ENCODE measurements around the gene AP3D1.
"Not testable (repeated sequence)": the region's sequence is repeated elsewhere in the genome, so short reads cannot be mapped to it uniquely, and the experiment has no call there.

Gene AP3D1

DNA sequence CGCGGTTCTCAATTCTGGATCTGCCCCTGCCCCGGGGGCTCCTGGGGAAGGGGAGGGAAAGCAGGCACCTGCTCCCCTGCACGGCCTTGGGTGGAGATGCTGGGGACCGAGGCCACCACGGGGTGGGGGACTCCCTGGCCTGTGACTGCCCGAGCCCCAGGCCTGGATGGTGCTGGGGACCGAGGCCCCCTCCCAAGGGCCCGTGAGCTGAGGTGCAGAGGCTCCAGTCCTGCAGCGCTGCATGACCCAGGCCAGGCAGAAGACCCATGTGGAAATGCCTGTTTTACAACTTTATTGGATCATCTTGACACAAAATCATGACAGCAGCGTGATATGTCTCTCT is 50.7 kb downstream of the AP3D1 start:
- H3K9ac ChIP-seq (ENCODE audit: low read length in 5 of 5) = no peak overlapping the region
- H3K36me3 ChIP-seq (ENCODE audit: control insufficient read depth in 5 of 5, insufficient read depth in 5 of 5, low read length in 5 of 5) = peaks cover 0 to 53% (median 39%) of the 10 kb centered on the region in 5 donors
- H3K27ac ChIP-seq (ENCODE audit: low read depth, low read length) = no peak overlapping the region
- H3K27me3 ChIP-seq (ENCODE audit: control insufficient read depth in 5 of 5, insufficient read depth in 4 of 5, low read length in 5 of 5) = no peaks in the 10 kb centered on the region
- peaks cover 1 to 12% (median 11%) of the 10 kb centered on the region in 5 donors for H3K4me1 ChIP-seq (ENCODE audit: control insufficient read depth in 5 of 5, insufficient read depth in 5 of 5, low read length in 5 of 5)
- H3K9me3 ChIP-seq (ENCODE audit: control insufficient read depth in 5 of 5, low read length in 5 of 5) = peaks cover 0 to 2% (median 0%) of the 10 kb centered on the region in 5 donors
- no peak overlapping the region for H3K4me3 ChIP-seq (ENCODE audit: low read depth in 1 of 5, low read length in 5 of 5)

DNA sequence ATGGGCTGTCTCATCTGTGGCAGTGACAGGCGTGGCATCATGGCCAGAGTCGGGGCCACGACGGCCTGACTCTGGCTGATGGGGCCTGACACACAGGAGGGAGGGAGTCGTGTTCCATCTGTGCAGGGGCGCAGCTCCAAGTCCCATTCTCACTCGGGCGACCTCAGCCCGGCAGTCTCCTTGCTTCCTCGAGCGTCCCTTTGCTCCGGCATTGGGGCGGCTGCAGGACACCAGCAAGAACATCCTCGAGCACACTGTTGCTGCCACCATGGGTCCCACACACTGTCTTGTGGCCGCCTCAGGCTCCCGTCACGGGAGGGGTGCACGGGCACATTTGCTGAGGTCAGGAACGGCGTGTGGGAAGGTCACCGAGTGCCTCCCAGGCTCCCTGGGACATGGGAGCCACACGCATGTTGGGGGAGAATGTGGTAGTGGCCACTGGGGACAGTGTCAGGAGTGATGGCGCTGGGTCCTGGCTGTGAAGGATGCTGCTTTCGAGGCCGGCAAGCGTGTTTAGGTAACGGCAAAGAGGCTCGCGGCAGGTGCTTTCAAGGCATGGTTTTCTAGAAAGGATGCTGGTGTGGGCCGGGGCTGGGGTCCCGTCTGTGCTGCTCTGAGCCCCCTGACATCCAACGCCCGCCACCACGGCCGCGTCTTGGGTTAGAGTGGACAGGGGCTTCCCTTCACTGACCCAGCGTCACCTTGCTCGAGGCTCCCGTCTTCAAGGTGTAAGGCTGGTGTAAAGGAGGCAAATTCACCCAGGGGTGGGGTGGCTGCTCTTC is 51.2 kb downstream of the AP3D1 start:
- Histone ChIP-seq H3K4me1 (ENCODE audit: control insufficient read depth in 5 of 5, insufficient read depth in 5 of 5, low read length in 5 of 5) (peaks cover 1 to 18% (median 16%) of the 10 kb centered on the region in 5 donors), H3K4me3 (ENCODE audit: low read depth in 1 of 5, low read length in 5 of 5) (no peak overlapping the region), H3K9me3 (ENCODE audit: control insufficient read depth in 5 of 5, low read length in 5 of 5) (no peaks in the 10 kb centered on the region), H3K9ac (ENCODE audit: low read length in 5 of 5) (no peak overlapping the region), H3K27ac (ENCODE audit: low read depth, low read length) (no peak overlapping the region), H3K36me3 (ENCODE audit: control insufficient read depth in 5 of 5, insufficient read depth in 5 of 5, low read length in 5 of 5) (peaks cover 0 to 48% (median 35%) of the 10 kb centered on the region in 5 donors), H3K27me3 (ENCODE audit: control insufficient read depth in 5 of 5, insufficient read depth in 4 of 5, low read length in 5 of 5) (no peaks in the 10 kb centered on the region)

DNA sequence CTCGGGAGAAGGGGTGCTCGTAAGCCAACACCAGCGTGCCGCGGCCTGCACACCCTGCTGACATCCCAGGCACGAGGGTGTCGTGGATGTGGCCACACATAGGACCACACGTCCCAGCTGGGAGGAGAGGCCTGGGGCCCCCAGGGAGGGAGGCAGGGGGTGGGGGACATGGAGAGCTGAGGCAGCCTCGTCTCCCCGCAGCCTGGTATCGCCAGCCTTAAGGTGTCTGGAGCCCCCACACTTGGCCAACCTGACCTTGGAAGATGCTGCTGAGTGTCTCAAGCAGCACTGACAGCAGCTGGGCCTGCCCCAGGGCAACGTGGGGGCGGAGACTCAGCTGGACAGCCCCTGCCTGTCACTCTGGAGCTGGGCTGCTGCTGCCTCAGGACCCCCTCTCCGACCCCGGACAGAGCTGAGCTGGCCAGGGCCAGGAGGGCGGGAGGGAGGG is 52.3 kb downstream of the AP3D1 start:
- Histone ChIP-seq H3K4me3 (ENCODE audit: low read depth in 1 of 5, low read length in 5 of 5) (no peak overlapping the region), H3K27ac (ENCODE audit: low read depth, low read length) (no peak overlapping the region), H3K27me3 (ENCODE audit: control insufficient read depth in 5 of 5, insufficient read depth in 4 of 5, low read length in 5 of 5) (no peaks in the 10 kb centered on the region), H3K9ac (ENCODE audit: low read length in 5 of 5) (no peak overlapping the region), H3K4me1 (ENCODE audit: control insufficient read depth in 5 of 5, insufficient read depth in 5 of 5, low read length in 5 of 5) (peaks cover 5 to 29% (median 26%) of the 10 kb centered on the region in 5 donors), H3K36me3 (ENCODE audit: control insufficient read depth in 5 of 5, insufficient read depth in 5 of 5, low read length in 5 of 5) (peaks cover 0 to 42% (median 35%) of the 10 kb centered on the region in 5 donors), H3K9me3 (ENCODE audit: control insufficient read depth in 5 of 5, low read length in 5 of 5) (no peaks in the 10 kb centered on the region)

DNA sequence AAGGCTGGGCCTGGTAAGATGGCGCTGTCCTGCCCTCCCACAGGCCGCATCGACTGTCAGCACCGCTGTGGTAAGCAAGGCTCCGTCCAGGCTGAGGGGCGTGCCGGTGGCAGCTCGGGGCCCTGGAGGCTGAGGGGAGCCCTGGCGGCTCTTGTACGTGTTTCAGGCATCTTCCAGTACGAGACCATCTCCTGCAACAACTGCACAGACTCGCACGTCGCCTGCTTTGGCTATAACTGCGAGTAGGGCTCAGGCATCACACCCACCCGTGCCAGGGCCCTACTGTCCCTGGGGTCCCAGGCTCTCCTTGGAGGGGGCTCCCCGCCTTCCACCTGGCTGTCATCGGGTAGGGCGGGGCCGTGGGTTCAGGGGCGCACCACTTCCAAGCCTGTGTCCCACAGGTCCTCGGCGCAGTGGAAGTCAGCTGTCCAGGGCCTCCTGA is 53.5 kb downstream of the AP3D1 start:
- H3K27me3 ChIP-seq (ENCODE audit: control insufficient read depth in 5 of 5, insufficient read depth in 4 of 5, low read length in 5 of 5) = no peaks in the 10 kb centered on the region
- no peak overlapping the region for H3K27ac ChIP-seq (ENCODE audit: low read depth, low read length)
- peaks cover 5 to 40% (median 33%) of the 10 kb centered on the region in 5 donors for H3K4me1 ChIP-seq (ENCODE audit: control insufficient read depth in 5 of 5, insufficient read depth in 5 of 5, low read length in 5 of 5)
- H3K9ac ChIP-seq (ENCODE audit: low read length in 5 of 5) = no peak overlapping the region
- H3K36me3 ChIP-seq (ENCODE audit: control insufficient read depth in 5 of 5, insufficient read depth in 5 of 5, low read length in 5 of 5) = peaks cover 0 to 39% (median 31%) of the 10 kb centered on the region in 5 donors
- no peak overlapping the region for H3K4me3 ChIP-seq (ENCODE audit: low read depth in 1 of 5, low read length in 5 of 5)
- H3K9me3 ChIP-seq (ENCODE audit: control insufficient read depth in 5 of 5, low read length in 5 of 5) = no peaks in the 10 kb centered on the region

DNA sequence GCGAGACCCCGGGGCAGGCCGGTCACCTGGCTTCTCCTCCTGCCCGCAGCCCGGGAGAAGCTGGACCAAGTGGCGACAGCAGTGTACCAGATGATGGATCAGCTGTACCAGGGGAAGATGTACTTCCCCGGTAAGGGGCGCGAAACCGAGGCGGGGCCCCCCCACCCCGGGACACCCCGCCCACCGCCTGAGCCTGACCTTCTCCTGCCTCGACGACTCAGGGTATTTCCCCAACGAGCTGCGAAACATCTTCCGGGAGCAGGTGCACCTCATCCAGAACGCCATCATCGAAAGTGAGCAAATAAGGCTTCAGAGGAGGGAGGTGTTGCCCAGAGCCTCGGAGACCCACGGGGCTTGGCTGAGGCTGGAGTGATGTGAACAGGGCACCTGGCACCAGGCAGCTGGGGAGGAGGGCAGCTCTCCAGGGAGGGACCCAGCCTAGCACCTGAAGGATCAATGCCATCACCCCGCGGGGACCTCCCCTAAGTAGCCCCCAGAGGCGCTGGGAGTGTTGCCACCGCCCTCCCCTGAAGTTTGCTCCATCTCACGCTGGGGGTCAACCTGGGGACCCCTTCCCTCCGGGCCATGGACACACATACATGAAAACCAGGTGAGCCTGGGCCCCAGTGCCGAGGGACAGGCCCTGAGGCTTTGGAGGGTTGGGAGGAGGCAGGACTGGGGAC is 54.0 kb downstream of the AP3D1 start:
- H3K4me1 ChIP-seq (ENCODE audit: control insufficient read depth in 5 of 5, insufficient read depth in 5 of 5, low read length in 5 of 5) = peaks cover 5 to 45% (median 35%) of the 10 kb centered on the region in 5 donors
- peaks cover 0 to 36% (median 31%) of the 10 kb centered on the region in 5 donors for H3K36me3 ChIP-seq (ENCODE audit: control insufficient read depth in 5 of 5, insufficient read depth in 5 of 5, low read length in 5 of 5)
- H3K27ac ChIP-seq (ENCODE audit: low read depth, low read length) = no peak overlapping the region
- peak overlapping the region in 3 of 5 donors; percentile 30 to 62 (median 33) for H3K9ac ChIP-seq (ENCODE audit: low read length in 5 of 5)
- H3K9me3 ChIP-seq (ENCODE audit: control insufficient read depth in 5 of 5, low read length in 5 of 5) = no peaks in the 10 kb centered on the region
- peak overlapping the region in 4 of 5 donors; percentile 56 to 69 (median 64) for H3K4me3 ChIP-seq (ENCODE audit: low read depth in 1 of 5, low read length in 5 of 5)
- no peaks in the 10 kb centered on the region for H3K27me3 ChIP-seq (ENCODE audit: control insufficient read depth in 5 of 5, insufficient read depth in 4 of 5, low read length in 5 of 5)

DNA sequence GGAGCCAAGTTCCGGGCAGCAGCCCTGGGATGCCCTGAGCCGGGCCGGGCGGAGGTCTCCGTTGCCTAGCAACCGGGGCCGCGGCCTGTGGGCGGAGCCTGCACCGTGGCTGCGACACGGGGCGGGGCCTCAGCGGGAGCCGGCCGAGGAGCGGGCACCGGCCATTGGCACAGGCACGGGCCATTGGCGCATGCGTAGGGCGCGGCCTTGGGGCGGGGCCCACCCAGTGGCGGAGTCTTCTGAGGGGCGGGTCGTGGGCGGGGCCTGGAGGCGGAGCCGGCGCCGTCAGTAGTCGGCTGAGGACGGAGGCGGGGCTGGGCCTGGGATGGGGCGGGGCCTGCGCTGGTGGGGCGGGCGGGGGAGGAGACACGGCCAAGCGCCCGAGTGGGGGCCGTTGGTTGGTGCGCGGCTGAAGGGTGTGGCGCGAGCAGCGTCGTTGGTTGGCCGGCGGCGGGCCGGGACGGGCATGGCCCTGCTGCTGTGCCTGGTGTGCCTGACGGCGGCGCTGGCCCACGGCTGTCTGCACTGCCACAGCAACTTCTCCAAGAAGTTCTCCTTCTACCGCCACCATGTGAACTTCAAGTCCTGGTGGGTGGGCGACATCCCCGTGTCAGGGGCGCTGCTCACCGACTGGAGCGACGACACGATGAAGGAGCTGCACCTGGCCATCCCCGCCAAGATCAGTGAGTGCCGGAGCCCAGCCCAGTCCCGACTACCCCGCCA is 54.7 kb downstream of the AP3D1 start, which contains the start of gene IZUMO4:
Gene IZUMO4, plus strand, starts transcription at position 436 of the 723 bp plus-strand sequence. Its CDS starts 31 bp downstream, at position 467.
- Histone ChIP-seq H3K36me3 (ENCODE audit: control insufficient read depth in 5 of 5, insufficient read depth in 5 of 5, low read length in 5 of 5) (peaks cover 0 to 30% (median 26%) of the 10 kb centered on the region in 5 donors), H3K9me3 (ENCODE audit: control insufficient read depth in 5 of 5, low read length in 5 of 5) (no peaks in the 10 kb centered on the region), H3K27ac (ENCODE audit: low read depth, low read length) (peak within 1 kb of the TSS; percentile 57), H3K9ac (ENCODE audit: low read length in 5 of 5) (peak within 1 kb of the TSS in 4 of 5 donors; percentile 54 to 88 (median 75)), H3K4me3 (ENCODE audit: low read depth in 1 of 5, low read length in 5 of 5) (peak within 1 kb of the TSS; percentile 68 to 80 (median 70)), H3K27me3 (ENCODE audit: control insufficient read depth in 5 of 5, insufficient read depth in 4 of 5, low read length in 5 of 5) (no peaks in the 10 kb centered on the region), H3K4me1 (ENCODE audit: control insufficient read depth in 5 of 5, insufficient read depth in 5 of 5, low read length in 5 of 5) (peaks cover 5 to 51% (median 39%) of the 10 kb centered on the region in 5 donors)

DNA sequence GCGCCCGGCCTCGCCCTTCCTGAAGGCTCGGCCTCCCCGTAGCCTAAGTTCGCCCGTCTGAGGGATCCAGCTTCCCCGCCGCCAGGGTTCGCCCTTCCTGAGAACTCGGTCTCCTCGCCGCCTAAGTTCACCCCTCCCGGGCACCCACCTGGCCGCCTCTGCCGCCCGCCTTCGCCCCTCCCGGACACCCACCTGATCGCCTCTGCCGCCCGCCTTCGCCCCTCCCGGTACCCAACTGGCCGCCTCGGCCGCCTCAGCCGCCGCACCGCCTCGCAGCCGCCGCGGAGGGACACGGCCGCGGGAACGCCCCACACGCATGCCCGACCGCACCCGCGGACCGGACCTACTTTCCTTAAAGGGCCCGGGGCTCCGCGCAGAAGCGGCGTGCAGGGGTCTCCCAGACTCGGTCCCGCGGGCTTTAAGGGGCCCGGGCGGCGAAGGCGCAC is 55.3 kb downstream of the AP3D1 start, which contains the start of gene MOB3A:
Gene MOB3A, minus strand, starts transcription at position 293 of the 446 bp plus-strand sequence. CDS start 17,766 bp downstream, outside the sequence.
- Histone ChIP-seq H3K9ac (ENCODE audit: low read length in 5 of 5) (peak within 1 kb of the TSS in 4 of 5 donors; percentile 54 to 88 (median 75)), H3K36me3 (ENCODE audit: control insufficient read depth in 5 of 5, insufficient read depth in 5 of 5, low read length in 5 of 5) (peaks cover 0 to 25% (median 20%) of the 10 kb centered on the region in 5 donors), H3K9me3 (ENCODE audit: control insufficient read depth in 5 of 5, low read length in 5 of 5) (no peaks in the 10 kb centered on the region), H3K27ac (ENCODE audit: low read depth, low read length) (peak within 1 kb of the TSS; percentile 57), H3K27me3 (ENCODE audit: control insufficient read depth in 5 of 5, insufficient read depth in 4 of 5, low read length in 5 of 5) (no peaks in the 10 kb centered on the region), H3K4me3 (ENCODE audit: low read depth in 1 of 5, low read length in 5 of 5) (peak within 1 kb of the TSS; percentile 68 to 80 (median 70)), H3K4me1 (ENCODE audit: control insufficient read depth in 5 of 5, insufficient read depth in 5 of 5, low read length in 5 of 5) (peaks cover 6 to 57% (median 42%) of the 10 kb centered on the region in 5 donors)

DNA sequence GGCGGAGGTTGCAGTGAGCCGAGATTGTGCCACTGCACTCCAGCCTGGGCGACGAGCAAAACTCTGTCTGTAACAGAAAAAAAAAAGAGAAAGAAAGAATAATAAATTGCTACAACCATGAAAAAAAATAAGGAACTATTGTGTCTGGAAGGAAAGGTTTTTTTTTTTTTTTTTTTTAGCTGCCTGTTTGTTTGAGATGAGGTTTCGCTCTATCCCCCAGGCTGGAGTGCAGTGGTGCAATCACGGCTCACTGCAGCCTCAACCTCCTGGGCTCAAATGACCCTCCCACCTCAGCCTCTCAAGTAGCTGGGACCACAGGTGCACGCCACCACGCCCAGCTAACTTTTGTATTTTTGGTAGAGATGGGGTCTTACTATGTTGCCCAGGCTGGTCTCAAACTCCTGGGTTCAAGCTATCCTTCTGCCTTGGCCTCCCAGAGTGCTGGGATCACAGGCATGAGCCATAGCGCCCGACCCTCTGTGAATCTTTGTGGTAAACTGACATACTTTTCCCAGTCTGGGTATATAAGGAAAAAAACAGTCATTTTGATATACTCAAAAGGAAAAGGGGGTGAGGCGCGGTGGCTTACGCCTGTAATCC is 59.3 kb downstream of the AP3D1 start:
- H3K4me3 ChIP-seq (ENCODE audit: low read depth in 1 of 5, low read length in 5 of 5); H3K27me3 ChIP-seq (ENCODE audit: control insufficient read depth in 5 of 5, insufficient read depth in 4 of 5, low read length in 5 of 5): not testable (repeated sequence)
- peaks cover 7 to 85% (median 61%) of the 10 kb centered on the region in 5 donors for H3K4me1 ChIP-seq (ENCODE audit: control insufficient read depth in 5 of 5, insufficient read depth in 5 of 5, low read length in 5 of 5)

DNA sequence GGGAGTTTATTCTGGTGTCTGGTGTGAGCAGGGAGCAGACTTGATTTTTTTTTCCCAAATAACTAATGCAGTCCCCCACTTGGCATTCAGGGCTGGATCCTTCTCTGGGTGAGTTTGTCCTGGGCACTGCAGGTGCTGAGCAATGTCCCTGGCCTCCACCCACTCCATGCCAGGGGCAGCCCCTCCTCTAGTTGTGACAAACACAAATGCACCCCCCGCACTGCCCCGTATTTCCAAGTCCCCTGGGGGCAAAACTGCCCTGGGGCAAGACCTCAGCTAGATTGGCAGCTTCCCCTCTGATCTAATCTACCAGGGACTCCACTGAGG is 61.7 kb downstream of the AP3D1 start:
- H3K27me3 ChIP-seq (ENCODE audit: control insufficient read depth in 5 of 5, insufficient read depth in 4 of 5, low read length in 5 of 5) = no peaks in the 10 kb centered on the region
- H3K36me3 ChIP-seq (ENCODE audit: control insufficient read depth in 5 of 5, insufficient read depth in 5 of 5, low read length in 5 of 5) = peaks cover 0 to 7% (median 4%) of the 10 kb centered on the region in 5 donors
- peak overlapping the region in 1 of 5 donors; percentile 47 for H3K9ac ChIP-seq (ENCODE audit: low read length in 5 of 5)
- H3K4me1 ChIP-seq (ENCODE audit: control insufficient read depth in 5 of 5, insufficient read depth in 5 of 5, low read length in 5 of 5) = peaks cover 7 to 92% (median 66%) of the 10 kb centered on the region in 5 donors
- no peaks in the 10 kb centered on the region for H3K9me3 ChIP-seq (ENCODE audit: control insufficient read depth in 5 of 5, low read length in 5 of 5)
- H3K27ac ChIP-seq (ENCODE audit: low read depth, low read length) = peak overlapping the region; percentile 58
- H3K4me3 ChIP-seq (ENCODE audit: low read depth in 1 of 5, low read length in 5 of 5) = no peak overlapping the region

More for the DNA sequence above, 59.3 kb downstream of the AP3D1 start:
- H3K27ac ChIP-seq (ENCODE audit: low read depth, low read length) = peak overlapping the region; percentile 58
- not testable (repeated sequence) for H3K9me3 ChIP-seq (ENCODE audit: control insufficient read depth in 5 of 5, low read length in 5 of 5); H3K36me3 ChIP-seq (ENCODE audit: control insufficient read depth in 5 of 5, insufficient read depth in 5 of 5, low read length in 5 of 5); H3K9ac ChIP-seq (ENCODE audit: low read length in 5 of 5)
